ENCODE data around the gene DTHD1. TPM values are rescaled to one million over a fixed set of nuclear protein-coding genes. Genes with fewer than 3 reads are reported as not detected.

DTHD1 gene
- total and polyA plus RNA-seq, 2 experiments from 2014 or later = not detected

- no peaks in the 10 kb centered on the region for H3K9me3 ChIP-seq (ENCODE audit: low read depth)
- H3K36me3 ChIP-seq (ENCODE audit: low read depth) = no peaks in the 10 kb centered on the region
- no peak overlapping the region for H3K9ac ChIP-seq
- in situ Hi-C loops (cut with MboI) = no loop called here
- H3K4me3 ChIP-seq = no peak overlapping the region
- TF ChIP-seq EZH2 (IDR thresholded peaks at IDR 0.05; ENCODE audit: insufficient read depth, poor library complexity, severe bottlenecking) (no peak), EZH2phosphoT487 (IDR thresholded peaks at IDR 0.05; ENCODE audit: insufficient read depth, low read depth) (no peak)
- H3K4me1 ChIP-seq (ENCODE audit: insufficient read depth) = no peaks in the 10 kb centered on the region
- H3K9me2 ChIP-seq (ENCODE audit: insufficient read depth) = no peaks in the 10 kb centered on the region
- no peaks in the 10 kb centered on the region for H4K20me1 ChIP-seq (ENCODE audit: insufficient read depth)
- no peak overlapping the region for H3K4me2 ChIP-seq (ENCODE audit: unreplicated experiment)
- no peak overlapping the region for H3K27ac ChIP-seq
- H2AFZ ChIP-seq = no peak overlapping the region
- H3K79me2 ChIP-seq (ENCODE audit: insufficient read depth) = no peaks in the 10 kb centered on the region
- 0 out of 2 replicates have a peak, but pooled peaks cover 10% of the 10 kb centered on the region for H3K27me3 ChIP-seq (replicated peaks; ENCODE audit: insufficient read depth)
- DNase-seq = no peak
- no peaks in the 10 kb centered on the region for H3F3A ChIP-seq (ENCODE audit: insufficient read depth)
- 28 to 29% methylated on average over 4 of the region's 4 CpGs for WGBS, 2 experiments (ENCODE audit: low coverage in 1 of 2, low lambda C conversion rate in 2 of 2, missing lambda C conversion rate in 2 of 2)
These were observed 43.8 kb upstream of the DTHD1 start for GRCh38 chr4:36237366-36238313.

DNA sequence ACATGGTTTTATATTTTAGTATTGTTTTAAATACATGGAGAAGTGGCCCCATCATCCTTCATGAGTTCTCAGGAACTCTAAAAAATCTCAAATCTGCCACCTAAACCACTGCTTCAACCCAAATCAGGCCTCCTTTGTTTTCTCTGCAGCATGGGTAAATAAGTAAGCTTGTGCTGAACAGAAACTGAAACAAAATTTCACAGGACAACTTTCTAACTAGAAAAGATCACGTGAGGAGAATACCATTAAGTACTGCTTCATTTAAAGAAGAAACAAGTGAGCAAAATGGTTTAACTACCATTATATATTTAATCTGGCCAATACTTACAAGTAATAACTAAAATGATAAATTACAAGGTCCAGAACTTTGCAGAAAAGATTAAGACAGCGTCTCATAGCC, 39.6 kb upstream of the DTHD1 start:
- Histone ChIP-seq H3F3A (ENCODE audit: insufficient read depth) (no peaks in the 10 kb centered on the region), H3K36me3 (ENCODE audit: low read depth) (no peaks in the 10 kb centered on the region), H3K9me2 (ENCODE audit: insufficient read depth) (no peaks in the 10 kb centered on the region), H4K20me1 (ENCODE audit: insufficient read depth) (no peaks in the 10 kb centered on the region), H3K4me3 (no peak overlapping the region), H3K9ac (no peak overlapping the region), H2AFZ (no peak overlapping the region), H3K79me2 (ENCODE audit: insufficient read depth) (no peaks in the 10 kb centered on the region), H3K27ac (no peak overlapping the region), H3K4me1 (ENCODE audit: insufficient read depth) (no peaks in the 10 kb centered on the region), H3K9me3 (ENCODE audit: low read depth) (no peaks in the 10 kb centered on the region), H3K4me2 (ENCODE audit: unreplicated experiment) (no peak overlapping the region), H3K27me3 (replicated peaks; ENCODE audit: insufficient read depth) (peaks cover 21% of the 10 kb centered on the region)
- no peak for DNase-seq
- WGBS, 2 experiments (ENCODE audit: low coverage in 1 of 2, low lambda C conversion rate in 2 of 2, missing lambda C conversion rate in 2 of 2) = 18 to 20% methylated on average over 2 of the region's 2 CpGs
- in situ Hi-C loops (cut with MboI) = no loop called here
- TF ChIP-seq EZH2phosphoT487 (IDR thresholded peaks at IDR 0.05; ENCODE audit: insufficient read depth, low read depth) (no peak), EZH2 (IDR thresholded peaks at IDR 0.05; ENCODE audit: insufficient read depth, poor library complexity, severe bottlenecking) (no peak)

DNA sequence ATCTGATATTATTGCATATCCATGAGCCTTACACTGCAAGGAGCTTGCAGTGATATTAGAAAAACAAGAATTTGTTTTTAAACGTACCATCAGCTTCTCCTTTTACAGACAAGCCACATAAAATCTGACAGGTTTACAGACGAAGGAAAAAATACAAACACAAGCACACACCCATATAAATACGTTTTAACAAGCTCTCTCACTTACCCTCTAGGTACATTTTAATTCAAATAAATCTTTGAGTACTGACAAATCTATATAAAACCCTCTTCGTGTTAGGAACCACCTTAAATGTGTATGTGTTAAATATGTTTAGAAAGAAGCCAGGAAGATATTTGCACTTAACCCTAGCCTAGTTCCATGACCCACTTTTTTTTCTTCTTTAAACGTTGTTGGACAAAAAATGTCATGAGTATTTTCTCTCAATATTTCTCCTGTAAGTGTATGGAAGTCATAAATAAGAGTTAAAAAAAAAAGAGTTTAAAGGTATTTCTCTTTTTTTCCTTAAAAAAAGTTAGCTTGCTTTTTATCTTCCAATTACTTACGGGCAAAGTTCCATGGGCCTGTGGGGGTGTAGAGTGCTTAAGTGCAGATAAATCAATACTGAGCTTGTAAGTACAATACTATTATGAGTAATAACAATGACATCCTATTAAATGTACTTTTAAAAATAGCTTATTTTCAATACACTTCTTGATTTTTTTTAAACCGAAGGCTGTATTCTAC, 38.6 kb upstream of the DTHD1 start:
- H3K9ac ChIP-seq = no peak overlapping the region
- H3K4me2 ChIP-seq (ENCODE audit: unreplicated experiment) = no peak overlapping the region
- peaks cover 21% of the 10 kb centered on the region for H3K27me3 ChIP-seq (replicated peaks; ENCODE audit: insufficient read depth)
- in situ Hi-C loops (cut with MboI) = no loop called here
- no peaks in the 10 kb centered on the region for H3K36me3 ChIP-seq (ENCODE audit: low read depth)
- no peak overlapping the region for H2AFZ ChIP-seq
- TF ChIP-seq EZH2 (IDR thresholded peaks at IDR 0.05; ENCODE audit: insufficient read depth, poor library complexity, severe bottlenecking) = no peak
- no peak for TF ChIP-seq EZH2phosphoT487 (IDR thresholded peaks at IDR 0.05; ENCODE audit: insufficient read depth, low read depth)
- 22 to 23% methylated on average over 7 of the region's 7 CpGs for WGBS, 2 experiments (ENCODE audit: low coverage in 1 of 2, low lambda C conversion rate in 2 of 2, missing lambda C conversion rate in 2 of 2)
- H4K20me1 ChIP-seq (ENCODE audit: insufficient read depth) = no peaks in the 10 kb centered on the region
- H3K79me2 ChIP-seq (ENCODE audit: insufficient read depth) = no peaks in the 10 kb centered on the region
- no peaks in the 10 kb centered on the region for H3F3A ChIP-seq (ENCODE audit: insufficient read depth)
- H3K4me3 ChIP-seq = no peak overlapping the region
- no peaks in the 10 kb centered on the region for H3K9me2 ChIP-seq (ENCODE audit: insufficient read depth)
- no peaks in the 10 kb centered on the region for H3K9me3 ChIP-seq (ENCODE audit: low read depth)
- no peak for DNase-seq
- no peak overlapping the region for H3K27ac ChIP-seq
- H3K4me1 ChIP-seq (ENCODE audit: insufficient read depth) = no peaks in the 10 kb centered on the region

GRCh38 chr4:36243355-36244256, 37.8 kb upstream of the DTHD1 start:
- in situ Hi-C loops (cut with MboI) = no loop called here
- Histone ChIP-seq H3K27me3 (replicated peaks; ENCODE audit: insufficient read depth) (peaks cover 21% of the 10 kb centered on the region), H2AFZ (peak overlapping the region; percentile 66)

More at GRCh38 chr4:36243355-36244256, 37.8 kb upstream of the DTHD1 start:
- no peaks in the 10 kb centered on the region for H3K79me2 ChIP-seq (ENCODE audit: insufficient read depth)
- peak overlapping the region; percentile 51 for H3K4me3 ChIP-seq
- no peaks in the 10 kb centered on the region for H3K9me2 ChIP-seq (ENCODE audit: insufficient read depth)
- H4K20me1 ChIP-seq (ENCODE audit: insufficient read depth) = no peaks in the 10 kb centered on the region
- H3K27ac ChIP-seq = no peak overlapping the region
- no peak for TF ChIP-seq EZH2 (IDR thresholded peaks at IDR 0.05; ENCODE audit: insufficient read depth, poor library complexity, severe bottlenecking)
- TF ChIP-seq EZH2phosphoT487 (IDR thresholded peaks at IDR 0.05; ENCODE audit: insufficient read depth, low read depth) = no peak
- DNase-seq = peak; percentile 17
- no peaks in the 10 kb centered on the region for H3F3A ChIP-seq (ENCODE audit: insufficient read depth)
- no peaks in the 10 kb centered on the region for H3K9me3 ChIP-seq (ENCODE audit: low read depth)
- H3K36me3 ChIP-seq (ENCODE audit: low read depth) = no peaks in the 10 kb centered on the region
- no peaks in the 10 kb centered on the region for H3K4me1 ChIP-seq (ENCODE audit: insufficient read depth)
- WGBS, 2 experiments (ENCODE audit: low coverage in 1 of 2, low lambda C conversion rate in 2 of 2, missing lambda C conversion rate in 2 of 2) = 6 to 7% methylated on average over 29 to 38 of the region's 38 CpGs
- H3K4me2 ChIP-seq (ENCODE audit: unreplicated experiment) = peak overlapping the region; percentile 68
- no peak overlapping the region for H3K9ac ChIP-seq
